ENCODE results near the gene SPATA2L.
"Not testable (repeated sequence)": the region's sequence is repeated elsewhere in the genome, so short reads cannot be mapped to it uniquely, and the experiment has no call there.

Gene SPATA2L

DNA sequence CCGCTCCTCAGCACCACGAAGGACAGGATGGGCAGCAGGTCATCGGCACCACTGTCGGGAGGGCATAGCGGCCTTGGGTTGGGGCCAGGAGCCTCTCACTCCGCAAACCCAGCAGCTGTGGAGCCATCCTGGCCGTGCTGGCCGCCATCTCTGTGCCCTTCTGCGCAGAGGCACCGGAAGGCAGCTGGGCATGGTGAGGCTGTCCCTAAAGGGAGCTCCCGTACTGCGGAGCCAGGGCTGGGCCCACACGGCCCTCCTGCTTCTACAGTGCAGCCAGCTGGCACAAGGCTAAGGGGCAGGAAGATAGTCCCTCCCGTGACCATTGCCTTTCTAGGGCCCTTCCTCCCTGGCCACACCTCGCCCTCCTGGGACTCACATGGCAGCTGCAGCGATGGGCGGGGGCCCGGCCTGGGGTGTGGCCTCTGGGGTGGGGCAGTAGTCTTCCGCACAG, 7.0 kb upstream of the SPATA2L start:
- DNase-seq = no peak

DNA sequence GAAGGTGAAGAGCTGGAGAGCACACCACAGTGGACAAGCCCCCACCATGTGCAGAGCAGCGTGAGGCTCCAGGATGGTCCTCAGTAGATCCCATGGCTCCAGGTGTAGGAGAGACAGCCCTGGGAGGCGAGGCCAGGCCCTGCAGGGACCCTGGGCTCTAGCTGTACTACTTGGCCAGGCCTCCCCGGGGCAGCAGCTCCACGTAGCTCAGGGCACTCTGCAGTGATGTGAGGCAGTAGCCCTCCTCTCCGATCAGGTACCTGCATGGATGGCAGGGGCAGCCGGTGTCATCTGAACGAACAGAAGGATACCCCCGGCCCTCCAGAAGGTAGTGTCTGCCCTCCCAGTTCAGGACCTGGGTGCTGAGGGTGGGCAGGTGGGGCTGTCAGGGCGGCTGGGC, 6.2 kb upstream of the SPATA2L start:
- no peak for DNase-seq

DNA sequence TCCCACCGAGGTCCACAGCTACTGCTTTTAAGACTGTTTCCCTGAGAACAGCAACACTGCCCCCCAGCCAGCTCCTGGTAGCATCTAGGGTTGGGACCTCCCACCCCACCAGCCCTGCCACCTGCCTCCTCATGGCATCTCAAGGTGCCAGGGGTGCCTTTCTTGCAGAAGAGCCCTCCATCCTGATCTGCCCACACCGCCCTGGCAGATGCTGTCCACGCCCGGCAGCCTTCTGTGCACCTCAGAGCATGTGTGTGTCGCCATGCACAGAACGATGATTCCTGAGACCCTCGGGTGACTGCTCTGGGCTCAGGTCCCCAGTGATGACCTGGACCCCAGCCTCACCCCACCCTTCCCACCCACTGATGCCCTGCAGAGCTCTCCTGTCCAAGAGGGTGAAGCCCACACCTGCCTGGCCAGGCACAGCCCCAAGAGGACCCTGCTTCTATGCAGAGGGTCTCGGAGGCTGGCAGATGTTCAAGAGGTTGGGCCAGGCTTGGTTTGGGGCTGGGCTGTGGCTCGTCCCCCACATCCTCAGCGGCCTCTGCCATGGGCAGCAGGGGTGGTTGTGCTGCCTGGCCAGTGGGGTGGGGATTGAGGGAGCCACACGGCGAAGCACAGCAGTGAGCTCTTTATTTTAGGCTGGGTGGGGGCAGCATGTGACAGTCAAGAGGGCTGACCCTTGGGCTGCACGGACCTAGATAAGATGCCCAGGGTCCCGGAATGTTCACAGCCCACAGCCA, 5.2 kb upstream of the SPATA2L start:
- DNase-seq = no peak

DNA sequence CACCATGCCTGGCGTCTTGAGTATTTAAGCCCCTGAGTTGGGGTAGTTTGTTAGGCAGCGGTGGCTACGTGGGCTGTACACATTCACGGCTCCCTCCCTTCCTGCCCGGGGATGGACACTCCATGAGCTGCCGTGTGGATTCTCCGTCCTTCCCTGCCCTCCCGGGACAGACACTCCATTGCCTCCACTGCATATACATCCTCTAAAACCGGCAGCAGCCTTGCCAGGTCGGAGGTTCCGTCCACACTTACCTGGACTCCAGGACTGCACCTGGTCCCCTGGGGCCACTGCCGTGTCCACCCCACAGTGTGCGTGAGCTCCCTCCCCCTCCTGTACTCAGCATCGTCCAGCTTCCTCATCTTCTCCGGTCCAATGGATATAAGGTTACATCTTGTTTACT, 3.5 kb upstream of the SPATA2L start:
- DNase-seq = no peak

DNA sequence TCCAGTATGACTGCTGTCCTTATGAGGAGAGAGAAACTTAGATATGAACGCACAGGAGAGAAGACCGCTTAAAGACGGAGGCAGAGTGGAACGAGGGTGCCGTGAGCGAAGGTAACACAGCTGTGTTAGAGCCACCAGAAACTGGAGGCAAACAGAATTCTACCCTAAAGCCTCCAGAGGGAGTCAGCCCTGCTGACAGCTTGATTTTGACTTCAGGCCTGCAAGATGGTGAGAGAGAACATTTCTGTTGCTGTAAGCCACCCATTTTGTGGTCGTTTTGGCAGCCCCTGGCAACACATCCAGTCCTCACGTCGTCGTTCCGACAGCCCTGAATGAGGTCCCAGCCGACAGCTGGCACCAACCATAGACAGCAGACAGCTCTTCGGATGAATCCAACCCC, 2.8 kb upstream of the SPATA2L start:
- no peak for DNase-seq

DNA sequence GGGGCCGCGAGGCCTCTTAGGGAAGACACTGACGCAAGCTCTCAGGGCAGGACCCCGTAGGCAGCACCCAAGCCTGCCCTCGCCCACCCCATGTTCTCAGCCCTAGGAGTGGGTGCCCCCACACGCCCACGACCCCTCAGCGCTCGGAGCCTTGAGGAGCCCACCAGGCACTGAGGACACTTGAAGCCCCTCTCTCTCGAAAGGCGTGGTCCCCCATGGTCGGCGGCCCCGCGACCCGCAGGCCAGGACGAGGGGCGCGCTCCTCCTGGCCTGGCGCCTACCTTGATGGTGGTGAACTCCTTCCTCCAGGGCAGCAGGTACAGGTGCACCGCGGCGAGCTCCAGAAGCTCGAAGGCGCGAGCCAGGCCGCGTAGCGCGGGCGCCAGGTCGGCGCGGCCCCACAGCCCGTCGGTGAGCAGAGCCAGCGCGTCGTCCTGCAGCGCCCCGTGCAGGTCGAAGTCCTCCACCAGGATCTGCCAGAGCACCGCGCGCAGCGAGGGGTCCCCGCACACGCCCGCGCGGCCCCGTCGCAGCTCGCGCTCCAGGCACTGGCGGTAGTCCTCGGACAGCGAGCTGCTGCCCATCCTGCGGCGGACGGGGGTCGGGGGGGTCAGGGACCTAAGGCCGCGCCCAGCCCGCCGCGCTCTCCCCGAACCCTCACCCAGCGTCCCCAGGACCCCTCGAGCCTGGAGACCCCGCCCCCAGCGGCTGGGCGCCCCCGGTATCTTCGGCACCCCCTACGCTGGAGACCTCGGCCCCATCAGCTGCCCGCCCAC, 668 bp downstream of the SPATA2L start:
- DNase-seq = peak in 3 of 51 donors; percentile 27 to 33 (median 32)

DNA sequence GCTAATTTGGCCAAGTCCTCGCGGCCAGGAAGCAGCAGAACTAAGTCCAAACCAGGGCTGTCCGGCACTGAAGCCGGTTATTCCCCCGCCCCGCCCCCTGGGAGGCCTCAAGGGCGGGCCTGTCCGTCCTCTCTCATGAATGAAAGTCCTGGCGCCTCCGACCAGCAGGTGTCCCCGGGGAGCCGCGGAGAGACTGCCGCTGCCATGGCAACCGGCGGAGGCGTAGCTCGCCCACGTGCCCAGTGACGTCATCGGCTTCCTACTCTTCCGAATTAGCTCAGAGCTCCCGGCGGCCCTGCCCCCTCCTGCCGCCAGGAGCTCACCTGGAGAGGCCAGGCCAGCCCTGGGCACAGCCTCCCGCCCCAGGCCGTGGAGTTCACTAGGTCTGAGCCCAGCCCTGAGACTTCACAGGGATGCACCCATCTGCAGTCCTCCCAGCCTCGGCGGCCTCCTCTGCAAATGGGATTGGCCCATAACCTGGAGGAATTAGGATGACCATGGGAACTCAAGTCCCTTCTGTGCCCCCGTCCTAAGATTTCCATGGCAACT, 1.3 kb downstream of the SPATA2L start:
- peak; percentile 42 to 99 (median 97) for DNase-seq

DNA sequence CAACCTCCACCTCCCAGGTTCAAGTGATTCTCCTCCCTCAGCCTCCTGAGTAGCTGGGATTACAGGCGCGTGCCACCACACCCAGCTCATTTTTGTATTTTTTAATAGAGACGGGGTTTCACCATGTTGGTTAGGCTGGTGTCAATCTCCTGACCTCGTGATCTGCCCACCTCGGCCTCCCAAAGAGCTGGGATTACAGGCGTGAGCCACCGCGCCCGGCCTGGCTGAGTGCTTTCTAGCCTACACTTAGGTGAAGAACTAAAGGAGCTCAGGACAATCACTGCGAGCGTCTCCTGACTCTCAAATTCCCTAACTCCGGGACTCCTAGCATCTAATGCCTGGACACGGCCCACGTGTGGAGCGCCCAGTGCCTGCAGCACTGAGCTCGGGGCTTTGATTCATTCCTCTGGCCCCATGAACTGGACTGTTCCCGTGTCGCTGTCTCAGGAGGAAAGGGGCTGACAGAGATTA, 1.8 kb downstream of the SPATA2L start:
- not testable (repeated sequence) for DNase-seq

DNA sequence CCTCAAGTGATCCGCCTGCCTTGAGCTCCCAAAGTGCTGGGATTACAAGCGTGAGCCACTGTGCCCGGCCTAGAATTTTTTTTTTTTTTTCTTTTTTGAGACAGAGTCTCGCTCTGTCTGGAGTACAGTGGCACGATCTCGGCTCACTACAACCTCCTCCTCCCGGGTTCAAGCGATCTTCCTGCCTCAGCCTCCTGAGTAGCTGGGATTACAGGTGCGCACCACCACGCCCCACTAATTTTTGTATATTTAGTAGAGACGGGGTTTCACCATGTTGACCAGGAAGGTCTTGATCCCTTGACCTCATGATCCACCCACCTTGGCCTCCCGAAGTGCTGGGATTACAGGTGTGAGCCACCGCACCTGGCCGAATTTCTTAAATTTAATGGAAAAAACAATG, 2.8 kb downstream of the SPATA2L start:
- not testable (repeated sequence) for DNase-seq

DNA sequence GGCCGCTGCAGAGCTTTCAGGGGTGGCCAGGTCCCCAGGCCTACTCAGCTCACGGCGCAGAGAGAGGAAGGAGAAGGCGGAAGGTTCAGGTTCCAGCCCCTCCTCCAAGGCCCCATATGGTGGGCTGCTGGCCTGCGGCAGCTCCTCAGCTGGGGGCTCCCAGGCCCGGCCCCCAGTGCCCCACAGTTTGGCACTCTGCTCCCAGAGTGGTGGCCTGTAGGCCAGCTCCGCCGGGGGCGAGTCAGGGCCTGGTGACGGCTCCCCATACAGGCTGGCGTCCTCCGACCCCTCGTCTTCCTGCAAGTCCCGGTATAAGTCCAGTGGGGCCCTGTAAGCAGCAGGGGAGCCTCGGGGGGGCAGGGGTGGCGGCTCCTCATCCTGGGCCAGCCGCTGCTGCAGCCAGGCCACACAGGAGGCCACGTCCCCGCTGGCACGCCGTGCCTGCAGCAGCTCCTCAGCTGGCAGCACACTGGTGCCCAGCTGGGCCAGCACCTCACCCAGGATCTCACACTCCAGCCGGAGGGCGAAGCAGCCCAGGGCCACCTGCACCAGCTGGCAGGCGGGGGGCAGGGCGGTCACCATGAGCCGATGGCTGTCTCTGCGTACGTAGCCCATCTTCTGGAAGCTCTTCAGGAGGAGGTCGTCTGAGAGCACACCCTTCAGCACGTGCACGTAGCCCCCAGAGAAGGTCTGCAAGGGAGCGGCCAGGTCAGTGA, 3.7 kb downstream of the SPATA2L start:
- DNase-seq = no peak

DNA sequence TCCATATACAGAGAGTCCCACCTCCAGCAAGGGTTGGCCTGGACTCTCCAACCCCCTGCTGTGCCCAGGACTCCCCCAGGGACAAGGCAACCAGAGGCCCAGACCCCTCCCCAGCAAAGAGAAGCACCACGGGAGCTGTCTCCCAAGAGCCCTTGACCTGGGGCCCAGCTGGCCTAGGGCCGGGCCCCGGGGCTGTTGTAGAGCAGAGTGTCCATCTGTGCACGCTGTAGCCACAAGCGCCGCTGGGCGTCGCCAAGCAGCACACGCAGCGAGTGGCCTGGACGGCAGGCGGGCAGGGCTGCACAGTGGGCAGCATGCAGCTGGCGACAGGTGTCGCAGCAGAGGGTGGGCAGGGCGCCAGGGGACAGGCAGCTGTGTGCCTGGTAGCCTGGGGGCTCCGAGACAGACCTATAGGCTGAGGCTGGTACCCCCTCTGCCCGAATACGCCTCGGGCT, 4.3 kb downstream of the SPATA2L start:
- DNase-seq = peak in 1 of 51 donors; percentile 20

DNA sequence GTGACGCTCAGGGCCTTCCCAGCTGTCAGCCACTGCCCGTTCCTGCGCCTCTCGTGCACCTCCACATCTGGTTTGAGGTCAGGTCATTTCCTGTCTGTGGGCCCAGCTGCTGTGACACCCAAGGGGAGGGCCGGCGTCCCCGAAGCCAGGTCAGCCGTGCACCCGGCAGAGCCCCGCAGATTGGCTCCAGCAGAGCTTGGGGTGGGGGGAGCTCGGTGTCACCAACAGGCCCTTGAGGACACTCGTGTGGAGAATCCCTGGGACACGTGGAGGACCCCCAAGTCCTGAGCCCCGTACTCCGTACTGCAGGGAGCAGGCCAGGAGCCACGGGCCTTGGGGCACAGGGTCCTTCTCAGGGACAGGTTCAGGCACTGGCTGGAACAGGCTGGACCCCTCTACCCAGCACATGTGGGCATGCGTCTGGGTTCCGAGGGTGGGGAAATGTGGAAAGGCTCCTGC, 4.8 kb downstream of the SPATA2L start:
- DNase-seq = no peak

DNA sequence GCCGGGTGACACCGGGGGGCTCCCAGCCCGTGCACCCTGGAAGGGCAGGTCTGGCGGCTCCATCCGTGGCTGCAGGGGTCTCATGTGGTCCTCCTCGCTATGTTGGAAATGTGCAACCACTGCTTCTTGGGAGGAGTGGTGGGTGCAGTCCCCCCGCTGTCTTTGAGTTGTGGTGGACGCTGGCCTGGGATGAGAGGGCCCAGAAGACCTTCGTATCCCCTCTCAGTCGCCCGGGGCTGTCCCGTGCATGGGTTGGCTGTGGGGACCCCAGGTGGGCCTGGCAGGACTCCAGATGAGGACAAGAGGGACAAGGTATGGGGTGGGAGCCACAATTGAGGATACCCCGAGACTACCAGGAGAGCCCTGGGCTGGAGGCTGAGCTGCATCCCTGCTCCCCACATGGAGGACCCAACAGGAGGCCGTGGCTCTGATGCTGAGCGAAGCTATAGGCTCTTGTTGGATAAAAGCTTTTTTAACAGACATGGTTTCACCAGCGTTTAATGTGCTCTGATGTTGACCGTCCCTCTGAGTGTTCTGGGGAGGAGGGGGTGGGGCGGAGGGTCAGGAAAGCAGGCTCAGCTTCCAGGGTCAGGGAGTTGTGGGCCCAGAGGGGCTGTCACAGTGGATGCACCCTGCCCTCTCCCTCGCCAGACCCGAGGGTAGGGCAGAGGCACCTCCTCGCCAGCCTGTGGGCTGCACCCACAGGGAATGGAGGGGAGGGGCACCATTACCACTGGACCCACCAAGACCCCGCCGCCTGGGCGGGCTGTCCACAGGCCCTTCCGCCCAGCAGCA, 5.4 kb downstream of the SPATA2L start:
- DNase-seq = no peak

DNA sequence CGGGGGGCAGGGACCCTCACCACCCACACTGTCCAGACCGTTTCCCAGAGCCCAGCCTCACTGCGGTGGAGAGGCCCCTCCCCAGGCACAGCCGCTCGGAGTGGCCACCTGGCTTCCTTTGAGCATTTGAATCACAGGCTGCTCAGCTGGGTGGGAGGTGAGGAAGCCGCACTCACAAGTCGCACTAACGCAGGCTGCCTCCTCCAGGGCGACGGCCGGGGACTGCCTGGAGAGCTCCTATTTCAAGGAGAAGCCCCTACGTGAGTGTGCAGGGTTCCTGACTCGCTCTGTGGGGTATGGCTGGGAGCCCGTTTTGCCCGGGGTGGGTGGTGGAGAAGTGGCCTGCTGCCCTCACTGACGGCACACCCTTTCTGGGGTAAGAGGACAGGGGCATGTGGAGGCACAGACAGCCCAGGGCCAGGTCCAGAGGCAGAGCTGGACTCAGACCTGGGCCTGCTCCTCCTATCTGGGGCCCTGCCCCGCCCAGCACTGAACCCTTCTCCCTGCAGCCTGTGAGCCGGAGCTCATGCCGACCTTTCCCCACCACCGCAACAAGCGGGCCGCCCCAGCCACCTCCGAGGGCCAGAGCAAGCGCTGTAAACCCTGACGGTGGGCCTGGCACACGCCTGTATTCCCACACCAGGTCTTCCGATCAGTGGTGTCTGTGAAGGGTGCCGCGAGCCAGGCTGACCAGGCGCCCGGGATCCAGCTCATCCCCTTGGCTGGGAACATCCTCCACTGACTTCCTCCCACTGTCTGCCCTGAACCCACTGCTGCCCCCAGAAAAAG, 6.2 kb downstream of the SPATA2L start:
- DNase-seq = no peak

DNA sequence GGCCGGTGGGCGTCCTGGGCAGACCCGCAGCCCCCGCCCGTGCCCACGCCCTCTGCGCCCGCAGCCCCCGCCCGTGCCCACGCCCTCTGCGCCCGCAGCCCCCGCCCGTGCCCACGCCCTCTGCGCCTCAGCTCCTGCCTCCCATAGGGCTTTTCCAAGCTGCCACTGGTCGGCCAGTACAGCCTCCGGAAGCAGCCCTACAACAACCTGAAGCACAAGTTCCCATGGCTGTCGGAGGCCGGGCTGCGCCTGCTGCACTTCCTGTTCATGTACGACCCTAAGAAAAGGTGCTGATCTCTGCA, 6.8 kb downstream of the SPATA2L start:
- DNase-seq = not testable (repeated sequence)

DNA sequence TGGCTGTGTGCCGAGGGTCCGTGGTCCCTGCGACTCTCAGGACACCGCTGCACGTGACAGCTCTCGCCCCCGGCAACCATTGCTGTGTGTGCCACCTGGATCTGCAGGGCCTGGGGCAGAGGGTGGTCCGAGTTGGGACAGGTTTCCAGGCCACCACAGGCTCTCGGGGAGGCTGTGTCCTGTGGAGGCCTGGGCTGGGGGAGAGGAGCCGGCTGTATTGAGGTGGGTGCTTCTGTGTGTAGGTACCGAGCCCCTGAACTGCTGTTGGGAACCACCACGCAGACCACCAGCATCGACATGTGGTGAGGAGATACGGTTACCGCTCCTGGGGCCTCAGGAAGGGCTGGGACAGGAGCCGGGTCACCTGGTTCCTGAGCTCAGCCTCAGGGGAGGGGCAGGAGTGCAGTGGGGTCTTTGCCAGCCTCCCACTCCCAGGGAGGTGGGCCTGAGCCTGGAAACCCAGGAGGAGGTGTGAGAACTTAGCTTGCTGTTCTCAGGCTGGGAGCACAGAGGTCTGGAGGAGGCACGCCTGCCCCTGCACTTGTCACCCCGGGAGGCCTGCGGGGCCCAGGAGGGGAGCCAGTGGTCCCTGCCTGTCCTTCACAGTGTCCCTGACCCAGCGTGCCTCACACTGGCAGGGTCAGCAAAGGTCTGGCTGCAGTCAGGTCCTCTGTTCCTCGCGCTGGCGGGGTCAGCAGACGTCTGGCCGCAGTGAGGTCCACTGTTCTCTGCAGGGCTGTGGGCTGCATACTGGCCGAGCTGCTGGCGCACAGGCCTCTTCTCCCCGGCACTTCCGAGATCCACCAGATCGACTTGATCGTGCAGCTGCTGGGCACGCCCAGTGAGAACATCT, 7.3 kb downstream of the SPATA2L start:
- DNase-seq = no peak

DNA sequence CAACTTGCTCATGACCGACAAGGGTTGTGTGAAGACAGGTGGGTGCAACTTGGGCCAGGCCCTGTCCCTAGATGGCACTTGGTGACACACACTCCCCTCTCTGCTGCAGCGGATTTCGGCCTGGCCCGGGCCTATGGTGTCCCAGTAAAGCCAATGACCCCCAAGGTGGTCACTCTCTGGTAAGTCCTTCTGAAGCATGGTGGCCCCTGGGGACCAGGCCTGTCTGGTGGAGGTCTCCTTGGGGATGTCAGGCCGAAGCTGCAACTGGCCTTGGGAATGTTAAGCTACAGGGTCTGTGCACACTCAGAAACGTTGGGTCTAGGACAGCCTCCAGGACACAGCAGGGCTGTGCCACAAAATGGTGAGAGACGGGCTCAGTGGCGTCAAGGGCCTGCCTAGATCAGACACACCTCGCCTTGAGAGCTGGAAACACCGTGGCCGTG, 8.2 kb downstream of the SPATA2L start:
- no peak for DNase-seq

DNA sequence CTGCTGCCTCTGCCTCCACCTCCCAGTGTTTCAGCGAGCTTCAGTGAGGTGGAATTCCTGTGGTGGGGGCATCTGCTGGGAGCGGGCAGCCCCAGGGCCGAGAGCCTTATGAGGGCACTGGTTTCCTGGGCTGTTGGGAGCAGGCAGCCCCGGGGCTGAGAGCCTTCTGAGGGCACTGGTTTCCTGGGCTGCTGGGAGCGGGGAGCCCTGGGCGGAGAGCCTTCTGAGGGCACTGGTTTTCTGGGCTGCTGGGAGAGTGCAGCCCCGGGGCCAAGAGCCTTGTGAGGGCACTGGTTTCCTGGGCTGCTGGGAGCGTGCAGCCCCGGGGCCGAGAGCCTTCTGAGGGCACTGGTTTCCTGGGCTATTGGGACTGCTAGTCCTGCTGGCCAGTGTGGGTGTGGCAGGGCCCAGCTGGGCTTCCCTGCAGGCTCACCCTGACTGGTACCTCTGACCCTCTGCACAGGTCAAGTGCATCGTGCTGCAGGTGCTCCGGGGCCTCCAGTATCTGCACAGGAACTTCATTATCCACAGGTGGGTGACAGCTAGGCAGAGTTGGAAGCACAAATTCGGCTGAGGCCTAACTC, 9.4 kb downstream of the SPATA2L start:
- no peak for DNase-seq
